ENCODE results near the gene TYK2. TPM values are rescaled to one million over a fixed set of nuclear protein-coding genes. Genes with fewer than 3 reads are reported as not detected.
"Not testable (repeated sequence)": the region's sequence is repeated elsewhere in the genome, so short reads cannot be mapped to it uniquely, and the experiment has no call there.

TYK2 gene
- total RNA-seq, 2 experiments from 2014 or later: 277 to 290 TPM

DNA sequence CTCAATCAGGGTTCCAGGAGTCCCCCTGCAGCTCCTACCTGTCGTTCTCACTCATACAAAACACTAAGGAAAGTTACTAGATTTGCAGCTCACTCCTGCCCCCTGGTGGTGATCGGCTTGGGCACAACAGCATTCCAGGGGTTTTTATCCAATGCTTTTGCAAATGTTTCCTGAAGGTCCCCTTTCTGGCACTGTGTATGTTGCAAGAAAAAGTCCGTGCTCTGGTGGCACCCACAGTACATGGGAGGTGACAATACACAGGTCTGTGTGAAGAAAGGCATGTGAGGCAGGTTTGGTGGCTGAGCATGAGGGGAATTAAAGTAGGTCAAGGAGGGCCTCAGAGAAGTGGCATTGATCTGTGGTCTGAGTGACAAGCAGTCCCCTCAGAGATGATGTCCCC, 8.6 kb upstream of the TYK2 start:
- Mint-ChIP-seq H3K9me3 (no peaks in the 10 kb centered on the region), H3K4me1 (peaks cover 9% of the 10 kb centered on the region), H3K27me3 (no peaks in the 10 kb centered on the region), H3K27ac (no peak overlapping the region), H3K36me3 (peaks cover 8% of the 10 kb centered on the region), H3K4me3 (no peak overlapping the region)
- ATAC-seq (ENCODE audit: low read depth) (peak; percentile 38), DNase-seq (peak; percentile 78)
- POLR2A ChIA-PET: interaction anchor here (0.5 to 3.4 kb wide), 8 partner anchors 10 to 130 kb away, joined by 3 to 25 read pairs (median 6); partner anchors contain the start of genes ICAM1 and TYK2

DNA sequence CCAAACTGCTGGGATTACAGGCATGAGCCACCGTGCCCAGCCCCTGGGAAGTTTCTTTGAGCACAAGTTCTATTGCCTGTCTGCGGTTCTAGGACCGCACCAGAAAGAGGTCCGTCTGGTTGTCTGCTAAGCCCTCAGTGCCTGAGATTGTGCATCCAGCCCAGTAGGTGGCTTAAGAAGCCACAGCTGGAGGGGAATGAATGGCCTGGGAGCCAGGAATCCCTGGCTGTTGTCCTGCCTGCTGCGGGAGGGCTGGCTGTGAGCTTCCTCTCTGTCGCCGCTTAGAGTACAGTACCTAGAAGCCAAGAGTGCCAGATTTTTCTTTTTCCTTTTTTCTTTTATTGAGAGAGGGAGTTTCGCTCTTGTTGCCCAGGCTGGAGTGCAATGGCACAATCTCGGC, 4.2 kb upstream of the TYK2 start:
- H3K27ac Mint-ChIP-seq: no peak overlapping the region
- H3K27me3 Mint-ChIP-seq: no peaks in the 10 kb centered on the region
- POLR2A ChIA-PET: no interaction called here
- no peak for DNase-seq
- H3K9me3 Mint-ChIP-seq: no peaks in the 10 kb centered on the region
- peaks cover 5% of the 10 kb centered on the region for H3K36me3 Mint-ChIP-seq
- H3K4me1 Mint-ChIP-seq: peaks cover 14% of the 10 kb centered on the region
- ATAC-seq (ENCODE audit: low read depth): no peak
- H3K4me3 Mint-ChIP-seq: no peak overlapping the region

DNA sequence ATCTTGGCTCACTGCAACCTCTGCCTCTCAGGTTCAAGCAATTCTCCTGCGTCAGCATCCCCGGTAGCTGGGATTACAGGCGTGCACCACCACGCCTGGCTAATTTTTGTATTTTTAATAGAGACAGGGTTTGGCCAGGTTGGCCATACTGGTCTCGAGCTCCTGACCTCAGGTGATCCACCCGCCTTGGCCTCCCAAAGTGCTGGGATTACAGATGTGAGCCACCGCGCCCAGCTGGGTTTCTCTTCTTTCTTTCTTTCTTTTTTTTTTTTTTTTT, 2.8 kb upstream of the TYK2 start:
- not testable (repeated sequence) for H3K27ac Mint-ChIP-seq; H3K9me3 Mint-ChIP-seq; H3K36me3 Mint-ChIP-seq; H3K27me3 Mint-ChIP-seq; DNase-seq; ATAC-seq (ENCODE audit: low read depth); H3K4me3 Mint-ChIP-seq
- POLR2A ChIA-PET: interaction anchor here (0.6 to 0.7 kb wide), 3 partner anchors 57 to 189 kb away, joined by 3 to 5 read pairs (median 4); no protein-coding TSS in a partner anchor
- H3K4me1 Mint-ChIP-seq: peaks cover 14% of the 10 kb centered on the region

DNA sequence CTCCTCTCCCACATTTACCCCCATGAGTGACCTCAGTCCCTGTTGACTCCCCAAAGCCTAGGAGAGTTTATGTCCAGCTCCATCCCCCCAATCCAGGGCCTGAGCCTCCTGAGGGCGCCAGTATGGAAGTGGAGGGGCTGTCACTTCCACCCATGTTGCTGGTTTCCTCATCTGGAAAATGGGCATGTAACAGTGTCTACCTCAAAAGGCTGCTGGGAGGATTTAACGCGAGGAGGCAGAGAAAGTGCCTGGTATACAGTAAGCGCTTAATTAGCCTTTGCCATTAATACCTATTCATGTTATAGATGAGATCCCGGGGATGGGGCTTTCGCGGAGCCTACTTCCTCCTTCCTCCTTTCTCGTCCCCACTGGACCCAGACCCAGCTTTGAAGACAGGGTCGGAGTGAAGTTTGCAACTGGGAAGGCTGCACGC, 476 bp downstream of the TYK2 start:
- Mint-ChIP-seq H3K27me3 (no peaks in the 10 kb centered on the region), H3K4me1 (peaks cover 18% of the 10 kb centered on the region), H3K4me3 (peak overlapping the region; percentile 94), H3K36me3 (peaks cover 19% of the 10 kb centered on the region), H3K27ac (peak overlapping the region; percentile 92), H3K9me3 (no peaks in the 10 kb centered on the region)
- POLR2A ChIA-PET: interaction anchor here (0.6 to 3.0 kb wide), 21 partner anchors 9 to 222 kb away, joined by 3 to 39 read pairs (median 5); partner anchors contain the start of genes CDC37, ICAM1, MRPL4 and RAVER1
- DNase-seq (no peak), ATAC-seq (ENCODE audit: low read depth) (peak; percentile 3)

DNA sequence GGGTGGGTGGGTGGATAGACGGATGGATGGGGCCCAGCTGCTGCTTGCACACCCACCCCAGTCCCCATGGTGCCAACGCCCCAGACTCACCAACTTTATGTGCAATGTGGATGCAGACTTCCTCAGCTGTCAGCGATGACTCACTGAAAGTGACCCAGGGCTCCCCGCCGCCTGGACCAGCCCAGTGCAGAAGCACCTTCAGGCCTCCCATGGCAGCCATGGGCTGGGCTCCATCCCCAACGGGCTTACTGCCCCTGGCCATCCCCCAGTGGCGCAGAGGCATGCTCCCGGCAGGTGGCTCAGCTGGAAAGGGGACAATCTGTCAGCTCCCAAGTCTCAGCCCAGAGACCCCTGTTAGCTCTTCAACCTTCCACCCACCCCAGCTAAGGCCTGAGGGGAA, 2.2 kb downstream of the TYK2 start:
- no peak overlapping the region for H3K27ac Mint-ChIP-seq
- peaks cover 20% of the 10 kb centered on the region for H3K4me1 Mint-ChIP-seq
- H3K27me3 Mint-ChIP-seq: no peaks in the 10 kb centered on the region
- DNase-seq (no peak), ATAC-seq (ENCODE audit: low read depth) (no peak)
- H3K9me3 Mint-ChIP-seq: no peaks in the 10 kb centered on the region
- H3K36me3 Mint-ChIP-seq: peaks cover 23% of the 10 kb centered on the region
- no peak overlapping the region for H3K4me3 Mint-ChIP-seq
- POLR2A ChIA-PET: interaction anchor here (3.0 kb wide), 1 partner anchor 10 kb away, joined by 9 read pairs; no protein-coding TSS in a partner anchor

DNA sequence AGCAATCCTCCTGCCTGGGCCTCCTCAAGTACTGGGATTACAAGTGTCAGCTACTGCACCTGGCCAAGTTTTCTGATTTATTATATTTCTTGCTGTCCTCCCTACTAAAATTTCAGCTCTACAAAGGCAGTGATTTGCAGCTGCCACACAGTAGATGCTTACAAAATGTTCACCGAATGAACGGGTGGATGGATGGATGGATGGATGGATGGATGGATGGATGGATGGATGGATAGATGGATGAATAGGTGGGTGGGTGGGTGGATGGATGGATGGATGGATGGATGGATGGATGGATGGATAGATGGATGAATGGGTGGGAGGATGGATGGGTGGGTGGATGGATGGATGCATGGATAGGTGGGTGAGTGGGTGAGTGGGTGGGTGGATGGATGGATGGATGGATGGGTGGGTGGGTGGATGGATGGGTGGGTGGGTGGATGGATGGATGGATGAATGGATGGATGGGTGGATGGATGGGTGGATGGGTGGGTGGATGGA, 3.2 kb downstream of the TYK2 start:
- H3K9me3 Mint-ChIP-seq; H3K4me3 Mint-ChIP-seq; DNase-seq; H3K27me3 Mint-ChIP-seq; H3K27ac Mint-ChIP-seq; POLR2A ChIA-PET; ATAC-seq (ENCODE audit: low read depth): not testable (repeated sequence)
- H3K36me3 Mint-ChIP-seq: peaks cover 23% of the 10 kb centered on the region
- H3K4me1 Mint-ChIP-seq: peaks cover 20% of the 10 kb centered on the region

DNA sequence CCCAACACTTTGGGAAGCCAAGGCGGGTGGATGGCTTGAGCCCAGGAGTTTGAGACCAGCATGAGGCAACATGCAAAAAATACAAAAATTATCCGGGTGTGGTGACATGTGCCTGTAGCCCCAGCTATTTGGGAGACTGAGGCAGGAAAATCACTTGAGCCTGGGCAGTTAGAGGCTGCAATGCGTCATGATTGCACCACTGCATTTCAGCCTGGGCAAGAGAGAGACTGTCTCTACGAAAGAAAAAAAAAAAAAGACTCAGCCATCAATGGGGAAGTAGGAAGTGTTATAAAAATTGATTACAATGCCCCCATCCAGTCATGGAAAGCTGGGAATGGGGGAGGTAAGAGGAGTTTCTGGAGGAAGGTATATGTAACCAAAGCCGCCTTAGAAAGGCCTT, 5.4 kb downstream of the TYK2 start:
- ATAC-seq (ENCODE audit: low read depth) (no peak), DNase-seq (no peak)
- Mint-ChIP-seq H3K4me1 (peaks cover 13% of the 10 kb centered on the region), H3K27ac (no peak overlapping the region), H3K9me3 (no peaks in the 10 kb centered on the region), H3K27me3 (no peaks in the 10 kb centered on the region), H3K4me3 (no peak overlapping the region), H3K36me3 (peaks cover 25% of the 10 kb centered on the region)
- POLR2A ChIA-PET: no interaction called here

DNA sequence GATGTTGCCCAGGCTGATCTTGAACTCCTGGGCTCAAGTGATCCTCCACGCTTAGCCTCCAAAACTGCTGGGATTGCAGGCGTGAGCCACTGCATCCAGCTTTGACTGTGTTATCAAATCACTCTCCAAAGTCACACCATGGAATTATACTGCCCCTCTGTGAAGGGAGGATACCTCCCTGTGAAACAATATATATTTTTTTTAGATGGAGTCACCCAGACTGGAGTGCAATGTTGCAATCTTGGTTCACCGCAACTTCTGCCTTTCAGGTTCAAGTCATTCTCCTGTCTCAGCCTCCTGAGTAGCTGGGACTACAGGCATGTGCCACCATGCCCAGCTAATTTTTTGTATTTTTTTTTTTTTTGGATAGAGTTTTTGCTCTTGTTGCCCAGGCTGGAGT, 7.7 kb downstream of the TYK2 start:
- Mint-ChIP-seq H3K27me3 (no peaks in the 10 kb centered on the region), H3K36me3 (peaks cover 28% of the 10 kb centered on the region), H3K4me1 (peaks cover 15% of the 10 kb centered on the region), H3K27ac (no peak overlapping the region), H3K4me3 (no peak overlapping the region), H3K9me3 (no peaks in the 10 kb centered on the region)
- ATAC-seq (ENCODE audit: low read depth): no peak
- POLR2A ChIA-PET: no interaction called here
- DNase-seq: no peak

DNA sequence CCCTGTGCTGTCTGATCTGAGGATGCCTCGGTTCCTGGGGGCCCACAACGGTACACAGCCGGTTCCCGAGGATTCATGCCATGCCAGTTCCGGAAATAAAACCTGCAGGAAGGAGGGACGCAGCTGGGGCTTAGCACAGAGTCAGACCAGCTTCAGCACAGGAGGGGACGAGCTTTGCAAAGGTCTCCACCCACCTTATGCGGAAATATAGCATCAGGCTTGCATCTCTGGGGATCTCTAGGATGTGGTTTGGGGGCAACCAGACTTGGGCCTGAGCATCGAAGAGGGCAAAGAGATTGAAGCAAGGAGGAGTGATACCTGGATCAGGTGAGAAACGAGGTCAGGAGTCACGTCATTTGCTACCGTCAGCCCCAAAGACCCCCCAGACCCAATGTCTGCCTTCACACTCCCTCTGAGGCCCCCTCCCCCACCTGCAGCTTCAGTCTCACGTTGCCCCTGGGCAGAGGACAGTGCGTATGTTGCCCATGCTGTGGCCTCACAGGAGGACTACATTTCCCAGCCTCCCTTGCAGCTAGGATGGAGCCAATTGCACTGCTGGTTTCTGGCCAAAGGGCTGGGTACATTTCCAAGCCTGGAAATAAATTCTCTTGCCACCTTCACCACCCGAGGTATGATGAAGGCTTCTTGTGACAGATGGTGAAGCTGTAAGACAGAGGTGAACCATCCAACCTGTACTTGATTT, 12.1 kb downstream of the TYK2 start:
- peak; percentile 52 for ATAC-seq (ENCODE audit: low read depth)
- peak overlapping the region; percentile 38 for H3K27ac Mint-ChIP-seq
- H3K27me3 Mint-ChIP-seq: no peaks in the 10 kb centered on the region

DNA sequence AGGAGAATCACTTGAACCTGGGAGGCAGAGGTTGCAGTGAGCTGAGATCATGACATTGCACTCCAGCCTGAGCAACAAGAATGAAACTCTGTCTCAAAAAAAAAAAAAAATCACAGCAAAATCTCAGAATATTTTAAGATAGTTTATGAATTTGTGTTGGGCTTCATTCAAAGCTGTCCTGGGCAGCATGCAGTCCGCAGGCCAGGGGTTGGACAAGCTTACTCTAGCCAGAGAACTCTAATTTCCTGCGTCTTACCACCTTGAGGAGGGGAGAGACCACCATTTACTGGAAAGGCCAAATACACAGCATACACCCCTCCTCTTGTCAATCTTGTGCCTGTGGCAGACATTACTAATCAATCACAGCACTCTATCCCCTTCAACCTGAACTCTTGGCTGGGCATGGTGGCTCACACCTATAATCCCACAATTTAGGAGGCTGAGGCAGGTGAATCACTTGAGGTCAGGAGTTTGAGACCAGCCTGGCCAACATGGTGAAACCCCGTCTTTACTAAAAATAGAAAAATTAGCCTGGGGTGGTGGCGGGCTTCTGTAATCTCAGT, 13.3 kb downstream of the TYK2 start:
- not testable (repeated sequence) for H3K27ac Mint-ChIP-seq; H3K27me3 Mint-ChIP-seq; ATAC-seq (ENCODE audit: low read depth); H3K4me3 Mint-ChIP-seq; DNase-seq; H3K9me3 Mint-ChIP-seq
- POLR2A ChIA-PET: interaction anchor here (0.7 kb wide), 2 partner anchors 13 to 77 kb away, joined by 3 read pairs; partner anchors contain the start of genes ICAM5 and TYK2
- H3K4me1 Mint-ChIP-seq: peaks cover 11% of the 10 kb centered on the region
- H3K36me3 Mint-ChIP-seq: peaks cover 24% of the 10 kb centered on the region

More for the DNA sequence above, 12.1 kb downstream of the TYK2 start:
- no peaks in the 10 kb centered on the region for H3K9me3 Mint-ChIP-seq
- DNase-seq: no peak
- POLR2A ChIA-PET: interaction anchor here (0.6 kb wide), 1 partner anchor 18 kb away, joined by 3 read pairs; no protein-coding TSS in a partner anchor
- peaks cover 24% of the 10 kb centered on the region for H3K36me3 Mint-ChIP-seq
- peaks cover 11% of the 10 kb centered on the region for H3K4me1 Mint-ChIP-seq
- H3K4me3 Mint-ChIP-seq: no peak overlapping the region

DNA sequence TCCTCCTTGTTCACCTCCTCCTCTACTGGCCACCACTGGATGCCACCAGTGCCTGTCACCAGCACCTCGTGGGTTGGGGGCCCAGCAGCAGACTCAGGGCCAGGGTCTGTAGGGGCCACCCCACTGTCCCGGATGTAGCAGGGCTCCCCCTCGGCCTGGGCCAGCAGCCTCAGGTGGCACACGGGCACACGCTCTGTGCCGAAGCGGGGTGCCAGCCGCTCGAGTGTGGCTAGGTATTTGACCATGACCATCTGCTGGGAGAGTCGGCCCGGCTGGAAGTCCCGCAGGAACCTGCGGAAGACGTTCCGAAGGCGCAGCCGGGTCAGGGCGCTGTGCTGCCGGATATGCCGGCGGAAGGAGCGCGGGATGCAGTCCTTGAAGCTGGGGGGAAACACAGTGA, 14.9 kb downstream of the TYK2 start:
- H3K36me3 Mint-ChIP-seq: peaks cover 26% of the 10 kb centered on the region
- no peak for DNase-seq

DNA sequence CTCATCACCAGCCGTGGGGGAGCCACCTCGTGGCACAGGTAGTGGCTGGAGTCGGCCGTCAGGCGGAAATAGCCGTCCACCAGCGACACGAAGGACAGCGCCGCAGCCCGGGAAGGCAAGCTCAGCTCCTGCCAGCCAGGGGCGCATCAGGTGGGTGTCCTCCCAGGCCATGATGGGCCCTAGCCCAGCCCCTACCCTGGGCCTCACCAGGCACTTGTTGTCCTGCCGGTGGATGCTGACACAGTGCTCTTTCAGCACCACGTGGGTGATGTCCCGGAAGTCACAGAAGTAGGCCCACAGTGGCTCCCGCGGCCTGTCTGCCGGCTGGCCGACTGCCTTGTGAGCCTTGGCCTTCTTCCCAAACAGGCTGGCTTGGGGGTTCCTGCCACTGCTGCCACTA, 15.7 kb downstream of the TYK2 start:
- H3K27ac Mint-ChIP-seq: no peak overlapping the region
- ATAC-seq (ENCODE audit: low read depth): no peak

More for the DNA sequence above, 14.9 kb downstream of the TYK2 start:
- Mint-ChIP-seq H3K27ac (no peak overlapping the region), H3K27me3 (no peaks in the 10 kb centered on the region), H3K9me3 (no peaks in the 10 kb centered on the region), H3K4me3 (no peak overlapping the region), H3K4me1 (peaks cover 11% of the 10 kb centered on the region)
- POLR2A ChIA-PET: no interaction called here
- no peak for ATAC-seq (ENCODE audit: low read depth)

DNA sequence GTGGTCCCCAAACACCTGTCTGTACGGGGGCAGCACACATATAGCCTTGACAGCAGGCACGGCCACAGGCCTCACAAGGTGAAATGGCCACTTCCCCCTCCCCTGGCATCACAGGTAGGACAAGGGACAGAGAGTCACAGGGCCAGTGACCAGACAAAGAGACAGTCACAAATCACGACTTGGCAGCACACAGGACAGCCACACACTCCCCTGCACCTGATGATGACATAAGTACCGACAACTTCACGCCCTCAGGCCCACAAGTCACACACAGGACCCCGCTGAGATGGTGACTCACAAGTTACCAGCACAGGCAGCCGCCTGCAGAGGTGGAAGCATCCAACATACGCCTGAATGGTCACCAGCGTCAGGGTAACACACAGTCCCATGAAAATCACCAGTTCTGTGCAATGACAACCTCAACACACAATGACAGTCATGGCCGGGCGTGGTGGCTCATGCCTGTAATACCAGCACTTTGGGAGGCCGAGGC, 16.5 kb downstream of the TYK2 start:
- ATAC-seq (ENCODE audit: low read depth): no peak
- H3K4me1 Mint-ChIP-seq: peaks cover 6% of the 10 kb centered on the region
- POLR2A ChIA-PET: no interaction called here
- no peak for DNase-seq
- no peaks in the 10 kb centered on the region for H3K9me3 Mint-ChIP-seq
- H3K27me3 Mint-ChIP-seq: no peaks in the 10 kb centered on the region
- H3K36me3 Mint-ChIP-seq: peaks cover 17% of the 10 kb centered on the region
- no peak overlapping the region for H3K4me3 Mint-ChIP-seq
- H3K27ac Mint-ChIP-seq: no peak overlapping the region

More for the DNA sequence above, 15.7 kb downstream of the TYK2 start:
- DNase-seq: no peak
- Mint-ChIP-seq H3K27me3 (no peaks in the 10 kb centered on the region), H3K36me3 (peaks cover 25% of the 10 kb centered on the region), H3K4me3 (no peak overlapping the region), H3K4me1 (peaks cover 11% of the 10 kb centered on the region), H3K9me3 (no peaks in the 10 kb centered on the region)
- POLR2A ChIA-PET: no interaction called here

DNA sequence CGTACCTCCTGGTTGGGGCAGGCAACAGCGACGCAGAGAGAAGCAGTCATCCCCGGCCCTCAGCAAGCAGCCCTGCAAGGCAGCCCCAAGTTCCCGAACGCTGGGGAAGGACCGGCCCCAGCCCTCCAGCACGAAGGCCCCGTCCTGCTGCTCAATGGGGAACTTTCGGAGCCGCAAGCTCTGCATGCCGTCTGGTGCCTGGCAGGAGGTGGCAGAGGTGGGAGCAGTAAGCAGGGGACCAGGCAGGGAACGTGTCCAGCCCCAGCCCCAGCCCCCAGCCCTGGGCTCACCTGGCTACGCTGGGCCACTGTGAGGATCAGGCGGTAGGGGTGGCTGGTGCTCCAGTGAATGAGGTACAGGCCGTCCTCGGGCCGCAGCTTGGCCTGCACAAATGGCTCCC, 18.1 kb downstream of the TYK2 start:
- Mint-ChIP-seq H3K9me3 (no peaks in the 10 kb centered on the region), H3K27ac (no peak overlapping the region), H3K27me3 (no peaks in the 10 kb centered on the region), H3K4me1 (peaks cover 3% of the 10 kb centered on the region), H3K4me3 (no peak overlapping the region), H3K36me3 (peaks cover 13% of the 10 kb centered on the region)
- no peak for ATAC-seq (ENCODE audit: low read depth)
- POLR2A ChIA-PET: no interaction called here
- DNase-seq: no peak
